BLaER1 (cell line): ENCODE data around the gene CHRNG.

ENCODE experiments used
- H3K27ac ChIP-seq: shearing (Covaris generic); formaldehyde crosslinking; 2 replicates; pipeline ENCODE4 v1.8.1; 2022
- H3K27me3 ChIP-seq: shearing (Covaris generic); formaldehyde crosslinking; 2 replicates; pipeline ENCODE4 v1.8.1; 2022
- H3K36me3 ChIP-seq: shearing (Covaris generic); formaldehyde crosslinking; 2 replicates; pipeline ENCODE4 v1.8.1; 2022
- H3K4me1 ChIP-seq: shearing (Covaris generic); formaldehyde crosslinking; 2 replicates; pipeline ENCODE4 v1.8.1; 2022
- H3K4me2 ChIP-seq: shearing (Covaris generic); formaldehyde crosslinking; 2 replicates; pipeline ENCODE4 v1.8.1; 2022
- H3K4me3 ChIP-seq: shearing (Covaris generic); formaldehyde crosslinking; 2 replicates; pipeline ENCODE4 v1.8.1; 2022
- H3K9ac ChIP-seq: shearing (Covaris generic); formaldehyde crosslinking; 2 replicates; pipeline ENCODE4 v1.8.1; 2022
- H3K9me3 ChIP-seq: shearing (Covaris generic); formaldehyde crosslinking; 2 replicates; pipeline ENCODE4 v1.8.1; 2022
- H4K20me1 ChIP-seq: shearing (Covaris generic); formaldehyde crosslinking; 2 replicates; pipeline ENCODE4 v1.8.1; 2022
- Cebpa-rat ChIP-seq: shearing (Covaris generic); IDR thresholded peaks from 2 replicates; pipeline ENCODE4 v1.8.1; 2022

CHRNG gene

DNA sequence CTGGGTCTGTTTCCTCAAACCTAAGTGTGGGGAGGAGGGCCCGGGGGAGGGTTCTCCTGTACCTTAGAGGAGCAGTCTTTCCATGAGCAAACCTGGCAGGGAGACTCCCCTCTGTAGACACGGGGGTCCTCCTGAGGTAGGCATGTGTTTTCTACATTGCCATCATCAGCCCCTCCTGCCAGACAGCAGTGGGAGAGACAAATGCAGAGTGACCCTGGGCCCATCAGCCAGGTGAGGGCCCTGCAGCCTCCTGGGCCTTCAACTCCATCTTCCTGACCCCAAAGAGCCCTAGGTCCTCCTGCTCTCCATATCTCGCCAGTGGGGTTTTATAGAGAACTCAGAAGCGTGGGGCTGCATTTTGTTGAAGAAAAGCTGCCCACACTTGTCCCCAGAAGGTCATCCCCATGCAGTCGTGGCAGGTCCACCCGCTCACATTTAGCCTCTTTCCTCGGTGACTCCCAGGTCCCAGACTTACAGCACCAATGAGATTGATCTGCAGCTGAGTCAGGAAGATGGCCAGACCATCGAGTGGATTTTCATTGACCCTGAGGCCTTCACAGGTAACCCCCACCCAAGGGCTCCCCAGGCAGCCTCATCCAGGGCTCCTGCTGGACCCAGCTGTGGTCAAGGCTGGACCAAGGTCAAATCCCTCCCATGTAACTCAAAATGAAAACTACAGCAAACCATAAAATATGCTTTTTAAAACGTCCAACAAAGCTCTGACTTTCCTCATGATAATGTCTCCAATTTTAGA, 2.6 kb downstream of the CHRNG start:
- Histone ChIP-seq H3K27ac (no peak overlapping the region), H3K4me2 (no peak overlapping the region), H3K4me3 (no peak overlapping the region), H4K20me1 (peaks cover 48% of the 10 kb centered on the region), H3K9me3 (no peaks in the 10 kb centered on the region), H3K36me3 (peaks cover 42% of the 10 kb centered on the region), H3K27me3 (no peaks in the 10 kb centered on the region), H3K4me1 (peaks cover 45% of the 10 kb centered on the region), H3K9ac (no peak overlapping the region)
- no peak for TF ChIP-seq Cebpa-rat

DNA sequence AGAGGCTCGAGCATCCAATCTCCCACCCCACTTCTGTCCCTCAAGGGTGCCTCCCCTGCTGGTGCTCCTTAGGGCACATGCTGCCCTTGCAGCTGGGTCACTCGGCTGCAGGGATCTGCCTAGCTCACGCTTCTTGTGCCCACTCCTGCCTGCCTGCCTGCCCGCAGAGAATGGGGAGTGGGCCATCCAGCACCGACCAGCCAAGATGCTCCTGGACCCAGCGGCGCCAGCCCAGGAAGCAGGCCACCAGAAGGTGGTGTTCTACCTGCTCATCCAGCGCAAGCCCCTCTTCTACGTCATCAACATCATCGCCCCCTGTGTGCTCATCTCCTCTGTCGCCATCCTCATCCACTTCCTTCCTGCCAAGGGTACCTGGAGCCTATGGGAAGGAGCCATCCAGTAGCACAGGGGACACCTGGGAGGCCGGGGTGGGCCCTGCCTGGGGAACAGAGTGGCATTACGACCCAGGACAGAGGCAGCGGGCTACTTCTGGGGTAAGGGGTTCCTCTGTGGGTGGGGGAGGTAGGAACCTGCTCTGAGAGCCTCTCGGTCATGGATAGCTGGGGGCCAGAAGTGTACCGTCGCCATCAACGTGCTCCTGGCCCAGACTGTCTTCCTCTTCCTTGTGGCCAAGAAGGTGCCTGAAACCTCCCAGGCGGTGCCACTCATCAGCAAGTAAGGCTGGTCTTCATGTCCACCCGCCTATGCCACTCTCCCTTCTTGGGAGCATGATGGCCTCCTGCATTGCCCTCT, 3.4 kb downstream of the CHRNG start:
- no peaks in the 10 kb centered on the region for H3K27me3 ChIP-seq
- no peak overlapping the region for H3K27ac ChIP-seq
- H3K36me3 ChIP-seq, result peaks cover 50% of the 10 kb centered on the region
- no peak overlapping the region for H3K9ac ChIP-seq
- H3K9me3 ChIP-seq, result peaks cover 2% of the 10 kb centered on the region
- no peak overlapping the region for H3K4me2 ChIP-seq
- no peak overlapping the region for H3K4me3 ChIP-seq
- no peak for TF ChIP-seq Cebpa-rat
- peaks cover 55% of the 10 kb centered on the region for H4K20me1 ChIP-seq
- H3K4me1 ChIP-seq, result peaks cover 52% of the 10 kb centered on the region

DNA sequence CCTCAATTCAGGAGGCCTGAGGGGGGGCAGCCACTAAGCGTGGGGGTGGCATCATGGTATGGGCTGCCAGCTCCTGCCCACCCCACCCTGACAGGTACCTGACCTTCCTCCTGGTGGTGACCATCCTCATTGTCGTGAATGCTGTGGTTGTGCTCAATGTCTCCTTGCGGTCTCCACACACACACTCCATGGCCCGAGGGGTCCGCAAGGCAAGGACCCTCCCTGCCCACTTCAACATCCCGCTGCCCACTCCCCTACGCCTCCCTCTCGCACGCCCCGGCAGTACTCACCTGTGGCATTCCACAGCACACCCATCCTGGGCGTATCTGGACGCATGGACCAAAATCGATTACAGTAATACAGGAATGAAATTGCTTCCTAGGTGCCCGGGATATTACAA, 4.0 kb downstream of the CHRNG start:
- no peak overlapping the region for H3K4me3 ChIP-seq
- TF ChIP-seq Cebpa-rat, result no peak
- H3K9ac ChIP-seq, result no peak overlapping the region
- H4K20me1 ChIP-seq, result peaks cover 55% of the 10 kb centered on the region
- no peak overlapping the region for H3K27ac ChIP-seq
- H3K36me3 ChIP-seq, result peaks cover 56% of the 10 kb centered on the region
- peaks cover 8% of the 10 kb centered on the region for H3K9me3 ChIP-seq
- H3K4me1 ChIP-seq, result peaks cover 49% of the 10 kb centered on the region
- H3K27me3 ChIP-seq, result no peaks in the 10 kb centered on the region
- no peak overlapping the region for H3K4me2 ChIP-seq

DNA sequence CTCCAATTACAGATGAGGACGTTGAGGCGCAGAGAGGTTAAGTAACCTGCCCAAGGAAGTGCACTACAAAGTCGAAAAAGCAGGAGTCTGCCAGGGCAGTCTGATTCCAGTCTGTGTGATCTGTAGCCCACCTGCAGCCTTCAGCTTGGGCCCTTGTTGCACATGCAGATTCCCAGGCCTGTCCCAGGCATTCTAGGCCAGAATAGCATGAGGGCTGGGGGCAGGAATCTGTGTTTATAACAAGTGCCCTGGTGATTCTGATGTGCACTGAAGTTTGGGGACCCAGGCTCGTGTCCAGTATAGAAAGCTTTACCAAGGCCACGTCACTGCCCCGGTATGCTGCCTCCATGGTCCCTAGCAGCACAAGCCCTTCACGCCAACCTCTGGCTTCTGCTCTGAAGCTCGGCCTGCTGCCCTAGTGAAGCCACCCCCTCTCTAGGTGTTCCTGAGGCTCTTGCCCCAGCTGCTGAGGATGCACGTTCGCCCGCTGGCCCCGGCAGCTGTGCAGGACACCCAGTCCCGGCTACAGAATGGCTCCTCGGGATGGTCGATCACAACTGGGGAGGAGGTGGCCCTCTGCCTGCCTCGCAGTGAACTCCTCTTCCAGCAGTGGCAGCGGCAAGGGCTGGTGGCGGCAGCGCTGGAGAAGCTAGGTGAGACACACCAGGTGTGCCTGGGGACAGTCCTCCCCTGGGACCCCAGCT, 4.6 kb downstream of the CHRNG start:
- H3K27me3 ChIP-seq, result no peaks in the 10 kb centered on the region
- no peak overlapping the region for H3K9ac ChIP-seq
- no peak overlapping the region for H3K27ac ChIP-seq
- no peak overlapping the region for H3K4me2 ChIP-seq
- TF ChIP-seq Cebpa-rat, result no peak
- peaks cover 62% of the 10 kb centered on the region for H3K36me3 ChIP-seq
- peaks cover 43% of the 10 kb centered on the region for H3K4me1 ChIP-seq
- no peak overlapping the region for H3K4me3 ChIP-seq
- peaks cover 55% of the 10 kb centered on the region for H4K20me1 ChIP-seq
- H3K9me3 ChIP-seq, result peaks cover 14% of the 10 kb centered on the region

DNA sequence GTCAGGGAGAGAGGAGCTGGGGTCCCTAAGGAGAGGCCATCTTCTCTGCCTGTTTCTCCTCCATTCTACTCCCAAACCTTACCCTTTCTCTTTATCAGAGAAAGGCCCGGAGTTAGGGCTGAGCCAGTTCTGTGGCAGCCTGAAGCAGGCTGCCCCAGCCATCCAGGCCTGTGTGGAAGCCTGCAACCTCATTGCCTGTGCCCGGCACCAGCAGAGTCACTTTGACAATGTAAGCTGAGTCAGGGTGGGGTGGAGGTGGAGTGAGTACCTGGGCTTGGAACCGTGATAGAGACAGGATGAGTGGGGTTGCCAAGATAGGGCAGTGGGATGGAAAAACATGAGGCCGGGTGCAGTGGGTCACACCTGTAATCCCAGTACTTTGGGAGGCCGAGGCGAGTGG, 5.2 kb downstream of the CHRNG start:
- no peak overlapping the region for H3K27ac ChIP-seq
- H3K9me3 ChIP-seq, result peaks cover 20% of the 10 kb centered on the region
- peaks cover 65% of the 10 kb centered on the region for H3K36me3 ChIP-seq
- H3K9ac ChIP-seq, result no peak overlapping the region
- peaks cover 41% of the 10 kb centered on the region for H3K4me1 ChIP-seq
- peaks cover 55% of the 10 kb centered on the region for H4K20me1 ChIP-seq
- H3K4me3 ChIP-seq, result no peak overlapping the region
- H3K27me3 ChIP-seq, result no peaks in the 10 kb centered on the region
- H3K4me2 ChIP-seq, result no peak overlapping the region
- no peak for TF ChIP-seq Cebpa-rat

DNA sequence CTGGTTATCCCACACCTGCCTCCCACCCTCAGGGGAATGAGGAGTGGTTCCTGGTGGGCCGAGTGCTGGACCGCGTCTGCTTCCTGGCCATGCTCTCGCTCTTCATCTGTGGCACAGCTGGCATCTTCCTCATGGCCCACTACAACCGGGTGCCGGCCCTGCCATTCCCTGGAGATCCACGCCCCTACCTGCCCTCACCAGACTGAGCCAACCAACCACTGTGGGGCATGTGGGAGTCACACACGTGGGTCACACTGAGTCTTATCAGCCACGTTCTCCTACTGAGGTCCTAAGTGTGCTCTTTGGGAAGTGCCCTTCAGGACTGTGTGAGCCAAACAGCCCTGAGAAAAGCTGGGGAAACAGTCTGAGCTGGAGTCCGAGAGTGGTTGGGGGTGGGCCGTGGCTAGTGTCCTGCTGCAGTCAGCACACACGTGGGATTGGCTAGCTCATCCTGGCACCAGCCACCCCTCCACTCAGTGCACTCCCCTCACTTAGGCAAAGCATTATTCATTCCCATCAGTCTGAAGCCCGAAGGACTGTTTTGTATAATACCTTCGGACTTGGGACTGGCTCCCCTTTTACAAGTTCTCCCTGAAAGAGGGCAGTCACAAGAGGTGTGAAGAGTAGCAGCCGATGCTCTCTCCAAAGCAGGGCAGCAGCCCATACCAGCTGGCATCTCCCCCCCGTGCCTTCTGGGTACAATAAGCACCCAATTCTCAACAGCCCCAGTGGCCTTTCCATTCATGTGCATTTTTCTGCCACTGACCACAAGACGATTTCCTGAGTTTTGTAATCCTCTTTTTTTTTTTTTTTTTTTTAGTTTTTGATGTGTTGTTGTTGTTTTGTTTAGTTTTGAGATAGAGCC, 6.3 kb downstream of the CHRNG start:
- Histone ChIP-seq H3K4me1 (peaks cover 42% of the 10 kb centered on the region), H3K9me3 (peaks cover 22% of the 10 kb centered on the region), H3K4me2 (peak overlapping the region; percentile 26), H3K36me3 (peaks cover 65% of the 10 kb centered on the region), H3K4me3 (no peak overlapping the region), H4K20me1 (peaks cover 55% of the 10 kb centered on the region), H3K27me3 (no peaks in the 10 kb centered on the region), H3K9ac (no peak overlapping the region), H3K27ac (no peak overlapping the region)
- no peak for TF ChIP-seq Cebpa-rat

DNA sequence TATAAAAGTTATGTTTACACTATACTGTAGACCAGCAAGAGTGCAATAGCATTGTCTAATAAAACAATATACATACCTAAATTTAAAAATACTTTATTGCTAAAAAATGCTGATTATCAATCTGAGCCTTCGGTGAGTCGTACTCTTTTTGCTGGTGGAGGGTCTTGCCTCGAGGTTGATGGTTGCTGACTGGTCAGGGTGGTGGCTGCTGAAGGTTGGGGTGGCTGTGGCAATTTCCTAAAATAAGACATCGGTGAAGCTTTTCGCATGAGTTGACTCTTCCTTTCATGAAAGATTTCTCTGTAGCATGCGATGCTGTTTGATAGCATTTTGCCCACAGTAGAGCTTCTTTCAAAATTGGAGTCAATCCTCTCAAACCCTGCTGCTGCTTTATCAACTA, 8.5 kb downstream of the CHRNG start:
- H3K27ac ChIP-seq, result no peak overlapping the region
- peaks cover 44% of the 10 kb centered on the region for H3K4me1 ChIP-seq
- no peaks in the 10 kb centered on the region for H3K27me3 ChIP-seq
- H4K20me1 ChIP-seq, result peaks cover 64% of the 10 kb centered on the region
- TF ChIP-seq Cebpa-rat, result no peak
- H3K9ac ChIP-seq, result no peak overlapping the region
- peaks cover 74% of the 10 kb centered on the region for H3K36me3 ChIP-seq
- H3K4me2 ChIP-seq, result no peak overlapping the region
- H3K9me3 ChIP-seq, result peaks cover 22% of the 10 kb centered on the region
- no peak overlapping the region for H3K4me3 ChIP-seq

DNA sequence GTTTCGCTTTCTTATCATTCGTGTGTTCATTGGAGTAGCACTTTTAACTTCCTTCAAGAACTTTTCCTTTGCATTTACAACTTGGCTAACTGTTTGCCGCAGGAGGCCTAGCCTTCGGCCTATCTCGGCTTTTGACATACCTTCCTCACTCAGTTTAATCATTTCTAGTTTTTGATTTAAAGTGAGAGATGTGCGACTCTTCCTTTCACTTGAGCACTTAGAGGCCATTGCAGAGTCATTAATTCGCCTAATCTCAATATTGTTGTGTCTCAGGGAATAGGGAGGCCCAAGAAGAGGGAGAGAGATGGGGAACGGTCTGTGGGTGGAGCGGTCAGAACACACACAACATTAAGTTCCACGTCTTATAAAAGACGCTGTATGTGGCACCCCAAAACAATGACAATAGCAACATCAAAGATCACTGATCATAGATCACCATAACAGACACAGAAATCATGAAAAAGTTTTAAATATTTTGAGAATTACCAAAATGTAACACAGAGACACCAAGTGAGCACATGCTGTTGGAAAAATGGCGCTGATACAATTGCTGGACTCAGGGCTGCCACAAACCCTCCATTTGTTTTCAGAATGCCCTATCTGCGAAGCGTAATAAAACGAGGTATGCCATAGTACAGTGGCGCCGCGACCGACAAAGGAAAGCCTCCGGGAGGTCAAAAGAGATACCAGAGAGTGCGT, 10.3 kb downstream of the CHRNG start:
- H3K27me3 ChIP-seq, result no peaks in the 10 kb centered on the region
- TF ChIP-seq Cebpa-rat, result no peak
- peak overlapping the region; percentile 93 for H3K4me2 ChIP-seq
- peak overlapping the region; percentile 95 for H3K27ac ChIP-seq
- H3K9ac ChIP-seq, result peak overlapping the region; percentile 99
- peak overlapping the region; percentile 89 for H3K4me3 ChIP-seq
- peaks cover 22% of the 10 kb centered on the region for H3K9me3 ChIP-seq
- peaks cover 64% of the 10 kb centered on the region for H4K20me1 ChIP-seq
- peaks cover 44% of the 10 kb centered on the region for H3K4me1 ChIP-seq
- H3K36me3 ChIP-seq, result peaks cover 72% of the 10 kb centered on the region
